SU-DHL-6 (cell line): ENCODE data around the gene HMMR.

ENCODE experiments used
- CTCF ChIP-seq: fragments of 200-600 bp; sonication (generic); IDR thresholded peaks from one replicate; pipeline ENCODE4 v1.5.1; 2017; ENCODE audit warnings: antibody characterized with exemption, mild to moderate bottlenecking, low read length, moderate library complexity; ENCODE audit not compliant: insufficient read depth, poor library complexity, severe bottlenecking
- EZH2phosphoT487 ChIP-seq: fragments of 200-600 bp; sonication (generic), shearing (Covaris generic); conservative IDR thresholded peaks from 2 replicates; pipeline ENCODE4 v1.6.1; 2018; ENCODE audit warnings: mild to moderate bottlenecking, antibody characterized with exemption, low read length, moderate library complexity, mixed read lengths

- TF ChIP-seq CTCF (no peak), EZH2phosphoT487 (no peak)
These were observed 42.1 kb downstream of the HMMR start for GRCh38 chr5:163502521-163502920.
